ENCODE results near the gene THBS1. TPM values are rescaled to one million over a fixed set of nuclear protein-coding genes. Genes with fewer than 3 reads are reported as not detected.

The THBS1 gene
- total RNA-seq, 2 donors from 2014 or later, result 162 to 390 TPM

DNA sequence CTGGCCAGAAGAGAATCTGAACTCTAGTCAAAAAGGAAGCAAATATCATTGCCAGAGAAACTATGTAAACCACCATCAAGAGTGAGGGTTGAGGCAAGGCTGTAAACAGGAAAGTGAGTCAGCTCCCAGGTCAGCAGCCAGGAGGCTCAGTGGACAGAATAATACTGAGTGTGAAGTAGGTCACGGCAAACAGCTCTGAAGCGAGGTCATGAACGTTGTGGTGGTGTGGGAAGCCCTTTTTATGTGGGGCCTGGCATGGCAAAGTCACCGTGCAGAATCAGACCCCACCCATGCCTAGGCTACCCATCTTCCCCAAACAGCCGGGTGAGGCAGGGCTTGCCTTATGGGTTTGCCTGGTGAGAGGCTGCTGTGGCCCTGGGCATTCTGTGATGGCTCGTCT lies 43.9 kb downstream of the THBS1 start:
- H3K4me3 ChIP-seq, result no peak overlapping the region
- no peaks in the 10 kb centered on the region for H3K9me3 ChIP-seq
- no peaks in the 10 kb centered on the region for H3K36me3 ChIP-seq
- intact Hi-C loops (cut with DNase I), result no loop called here
- peak overlapping the region; percentile 87 for H3K27ac ChIP-seq
- peak; percentile 77 for DNase-seq
- peaks cover 25% of the 10 kb centered on the region for H3K4me1 ChIP-seq
- TF ChIP-seq, protein P1, sequence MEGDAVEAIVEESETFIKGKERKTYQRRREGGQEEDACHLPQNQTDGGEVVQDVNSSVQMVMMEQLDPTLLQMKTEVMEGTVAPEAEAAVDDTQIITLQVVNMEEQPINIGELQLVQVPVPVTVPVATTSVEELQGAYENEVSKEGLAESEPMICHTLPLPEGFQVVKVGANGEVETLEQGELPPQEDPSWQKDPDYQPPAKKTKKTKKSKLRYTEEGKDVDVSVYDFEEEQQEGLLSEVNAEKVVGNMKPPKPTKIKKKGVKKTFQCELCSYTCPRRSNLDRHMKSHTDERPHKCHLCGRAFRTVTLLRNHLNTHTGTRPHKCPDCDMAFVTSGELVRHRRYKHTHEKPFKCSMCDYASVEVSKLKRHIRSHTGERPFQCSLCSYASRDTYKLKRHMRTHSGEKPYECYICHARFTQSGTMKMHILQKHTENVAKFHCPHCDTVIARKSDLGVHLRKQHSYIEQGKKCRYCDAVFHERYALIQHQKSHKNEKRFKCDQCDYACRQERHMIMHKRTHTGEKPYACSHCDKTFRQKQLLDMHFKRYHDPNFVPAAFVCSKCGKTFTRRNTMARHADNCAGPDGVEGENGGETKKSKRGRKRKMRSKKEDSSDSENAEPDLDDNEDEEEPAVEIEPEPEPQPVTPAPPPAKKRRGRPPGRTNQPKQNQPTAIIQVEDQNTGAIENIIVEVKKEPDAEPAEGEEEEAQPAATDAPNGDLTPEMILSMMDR (IDR thresholded peaks at IDR 0.05), result no peak
- H3K9ac ChIP-seq (ENCODE audit: low read depth in 2 of 2, low read length in 2 of 2), result peak overlapping the region in 1 of 2 donors; percentile 58
- no peaks in the 10 kb centered on the region for H3K27me3 ChIP-seq

DNA sequence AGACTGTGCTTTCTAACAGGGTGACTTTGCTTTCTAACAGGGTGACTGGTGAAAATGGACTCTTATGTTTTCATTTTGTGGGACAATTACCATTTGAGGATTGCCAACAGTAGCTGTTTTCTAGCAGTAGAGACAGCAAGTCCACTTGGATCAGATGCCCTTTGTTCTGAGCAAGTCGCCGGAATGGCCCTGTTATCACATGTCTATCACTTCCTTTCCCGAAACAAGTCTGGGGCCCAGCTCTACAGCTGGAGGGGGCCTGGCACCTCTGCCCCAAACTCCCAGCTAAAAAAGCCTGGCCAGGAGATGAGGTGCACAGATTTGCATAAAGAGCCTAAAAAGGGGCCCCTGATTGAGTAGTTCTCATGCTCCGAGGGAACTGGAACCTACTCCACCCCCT lies 44.6 kb downstream of the THBS1 start:
- H3K4me1 ChIP-seq, result peaks cover 30% of the 10 kb centered on the region
- H3K36me3 ChIP-seq, result no peaks in the 10 kb centered on the region
- intact Hi-C loops (cut with DNase I), result no loop called here
- H3K27me3 ChIP-seq, result no peaks in the 10 kb centered on the region
- H3K9me3 ChIP-seq, result no peaks in the 10 kb centered on the region
- TF ChIP-seq, protein P1 (IDR thresholded peaks at IDR 0.05), result no peak
- H3K4me3 ChIP-seq, result no peak overlapping the region
- no peak for DNase-seq
- H3K27ac ChIP-seq, result peak overlapping the region; percentile 87
- peak overlapping the region in 1 of 2 donors; percentile 58 for H3K9ac ChIP-seq (ENCODE audit: low read depth in 2 of 2, low read length in 2 of 2)

DNA sequence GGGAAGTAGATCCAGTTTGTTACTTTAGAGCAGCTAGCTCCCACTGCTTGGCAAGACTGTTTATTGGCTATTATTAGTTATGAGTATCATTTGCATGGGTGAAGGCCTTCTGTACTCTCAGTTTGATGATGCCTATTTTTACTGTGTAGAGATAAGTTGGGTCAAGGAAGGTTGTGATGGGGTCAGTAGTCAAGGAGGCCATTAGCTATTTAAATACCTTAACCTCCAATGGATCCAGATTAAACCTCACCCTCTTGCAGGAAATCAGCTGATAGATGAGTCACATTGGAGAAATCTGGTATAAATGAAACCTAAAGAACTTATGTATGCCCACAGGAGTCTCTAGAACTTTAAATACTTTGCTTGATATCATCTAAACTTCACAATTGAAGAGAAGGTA lies 45.0 kb downstream of the THBS1 start:
- Histone ChIP-seq H3K27me3 (no peaks in the 10 kb centered on the region), H3K4me3 (no peak overlapping the region), H3K36me3 (no peaks in the 10 kb centered on the region), H3K4me1 (peaks cover 34% of the 10 kb centered on the region), H3K9me3 (no peaks in the 10 kb centered on the region), H3K27ac (peak overlapping the region; percentile 87), H3K9ac (ENCODE audit: low read depth in 2 of 2, low read length in 2 of 2) (no peak overlapping the region)
- TF ChIP-seq, protein P1 (IDR thresholded peaks at IDR 0.05), result no peak
- intact Hi-C loops (cut with DNase I), result no loop called here
- no peak for DNase-seq

DNA sequence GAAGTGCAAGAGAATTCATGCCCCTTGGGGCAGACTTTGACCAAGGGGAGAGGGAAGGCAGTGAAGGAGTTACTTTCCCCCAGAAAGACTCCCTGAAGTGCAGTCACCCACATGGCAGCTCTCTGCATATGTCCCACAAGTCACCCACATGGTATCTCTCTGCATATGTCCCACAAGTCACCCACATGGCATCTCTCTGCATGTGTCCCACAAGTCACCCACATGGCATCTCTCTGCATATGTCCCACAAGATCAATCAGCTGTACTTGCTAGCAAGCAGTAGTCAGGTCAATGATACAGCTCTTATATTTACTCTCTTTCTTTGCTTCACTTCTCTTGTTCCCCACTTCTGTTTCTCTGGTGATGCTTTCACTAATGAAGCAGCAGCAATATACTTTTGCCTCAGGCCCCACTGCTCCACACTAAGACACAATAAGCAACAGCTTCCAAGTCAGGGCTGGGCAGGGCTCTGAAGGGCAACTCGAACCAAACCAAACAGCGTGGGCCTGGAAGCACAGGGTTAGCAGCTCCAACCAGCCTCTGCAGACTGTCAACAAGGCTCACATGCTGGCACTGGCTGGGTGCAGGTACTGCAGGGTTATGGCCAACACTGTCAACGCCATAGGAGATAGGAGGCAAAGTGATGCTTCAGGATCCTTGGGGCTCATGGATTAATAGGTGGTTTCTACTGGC lies 46.7 kb downstream of the THBS1 start:
- Histone ChIP-seq H3K4me3 (no peak overlapping the region), H3K27me3 (no peaks in the 10 kb centered on the region), H3K4me1 (peaks cover 36% of the 10 kb centered on the region), H3K9ac (ENCODE audit: low read depth in 2 of 2, low read length in 2 of 2) (peak overlapping the region in 1 of 2 donors; percentile 22), H3K9me3 (no peaks in the 10 kb centered on the region), H3K36me3 (no peaks in the 10 kb centered on the region), H3K27ac (no peak overlapping the region)
- intact Hi-C loops (cut with DNase I), result no loop called here
- no peak for DNase-seq
- TF ChIP-seq, protein P1 (IDR thresholded peaks at IDR 0.05), result no peak

DNA sequence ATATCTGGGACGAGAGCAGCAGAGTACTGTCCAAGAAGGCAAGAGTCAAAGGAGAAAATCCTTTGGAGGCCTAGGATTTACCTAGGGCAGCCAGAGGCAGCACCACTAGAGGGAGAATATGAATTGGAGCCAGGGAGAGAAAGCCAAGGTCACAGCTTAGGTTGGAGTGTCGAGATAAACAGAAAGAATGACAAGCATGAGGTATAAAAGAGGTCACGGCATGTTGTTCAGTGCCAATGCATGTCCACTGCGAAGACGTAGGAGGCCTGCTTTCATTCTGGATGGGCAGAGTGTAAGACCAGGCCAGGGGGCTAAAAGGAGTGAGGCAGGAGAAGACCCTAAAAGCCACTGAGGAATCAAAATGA lies 47.2 kb downstream of the THBS1 start:
- no peak for DNase-seq
- H3K4me3 ChIP-seq, result no peak overlapping the region
- H3K4me1 ChIP-seq, result peaks cover 36% of the 10 kb centered on the region
- intact Hi-C loops (cut with DNase I), result no loop called here
- peak overlapping the region; percentile 73 for H3K27ac ChIP-seq
- no peaks in the 10 kb centered on the region for H3K27me3 ChIP-seq
- no peaks in the 10 kb centered on the region for H3K9me3 ChIP-seq
- no peak overlapping the region for H3K9ac ChIP-seq (ENCODE audit: low read depth in 2 of 2, low read length in 2 of 2)
- H3K36me3 ChIP-seq, result no peaks in the 10 kb centered on the region
- TF ChIP-seq, protein P1 (IDR thresholded peaks at IDR 0.05), result no peak

Data from colonic mucosa (tissue), 4 donors.